Left forelimb (tissue), 1 donor: ENCODE data around the gene SSTR3.

Experiments
- DNase-seq: peaks from one replicate; pipeline ENCODE4 v3.0.0-alpha.2; 2018; ENCODE audit warnings: low spot score

SSTR3 gene

DNA sequence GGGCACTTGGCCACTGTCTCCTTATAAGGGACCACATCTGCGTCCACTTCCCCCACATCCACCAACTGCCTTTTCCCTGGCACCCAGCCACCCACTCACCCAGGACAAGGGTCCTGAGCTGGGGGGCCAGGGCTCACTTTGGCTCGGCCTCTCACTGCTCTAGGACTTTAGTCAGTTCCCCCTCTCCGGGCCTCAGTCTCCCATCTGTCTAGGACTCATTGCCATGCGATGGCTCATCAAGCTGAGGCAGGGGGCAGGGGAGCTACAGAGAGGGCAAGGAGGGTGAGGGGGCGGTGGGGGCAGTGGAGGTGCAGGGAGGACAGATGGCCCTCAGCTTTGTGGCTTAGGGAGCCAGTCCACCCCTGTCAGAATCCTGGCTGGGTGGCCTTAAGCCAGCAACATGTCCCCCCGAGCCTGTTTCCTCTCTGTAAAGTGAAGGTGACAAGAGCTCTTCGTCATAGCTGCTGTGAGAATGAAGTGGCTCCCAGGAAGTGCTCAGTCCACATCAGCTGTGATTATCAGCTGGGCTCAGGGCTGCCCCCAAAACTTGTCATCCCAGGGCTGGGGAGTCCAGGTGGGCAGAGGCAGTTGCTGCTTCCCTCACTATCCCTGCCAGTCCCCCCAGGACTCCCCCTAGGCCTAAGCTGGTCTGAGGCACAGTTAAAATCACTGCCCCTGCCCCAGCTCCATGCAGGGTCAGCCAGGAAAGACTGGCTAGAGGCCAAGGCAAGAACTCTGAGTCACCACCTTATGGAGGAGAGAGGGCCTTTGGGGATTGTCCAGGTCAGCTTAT, 16.9 kb upstream of the SSTR3 start:
- DNase-seq: no peak

- DNase-seq: no peak
Observed at GRCh38 chr22:37228106-37229011, 16.1 kb upstream of the SSTR3 start.

DNA sequence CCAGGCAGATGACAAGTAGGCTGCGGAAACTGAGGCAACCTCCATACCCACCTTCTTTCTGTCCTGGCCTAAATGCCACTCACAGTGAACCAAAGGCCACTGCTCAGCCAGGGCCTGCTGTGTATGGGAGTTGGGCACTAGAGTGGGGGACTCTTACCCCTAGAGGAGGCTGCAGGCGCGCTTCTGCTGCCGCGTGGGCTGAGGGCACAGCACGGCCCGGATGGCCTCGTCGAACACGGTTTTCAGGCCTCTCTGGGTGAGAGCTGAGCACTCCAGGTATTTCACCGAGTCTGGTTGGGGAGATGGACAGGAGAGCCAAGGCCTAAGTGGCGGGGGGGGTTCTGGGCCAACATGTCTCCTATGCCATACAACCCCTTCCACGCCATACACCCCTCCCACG, 14.2 kb upstream of the SSTR3 start:
- no peak for DNase-seq

DNA sequence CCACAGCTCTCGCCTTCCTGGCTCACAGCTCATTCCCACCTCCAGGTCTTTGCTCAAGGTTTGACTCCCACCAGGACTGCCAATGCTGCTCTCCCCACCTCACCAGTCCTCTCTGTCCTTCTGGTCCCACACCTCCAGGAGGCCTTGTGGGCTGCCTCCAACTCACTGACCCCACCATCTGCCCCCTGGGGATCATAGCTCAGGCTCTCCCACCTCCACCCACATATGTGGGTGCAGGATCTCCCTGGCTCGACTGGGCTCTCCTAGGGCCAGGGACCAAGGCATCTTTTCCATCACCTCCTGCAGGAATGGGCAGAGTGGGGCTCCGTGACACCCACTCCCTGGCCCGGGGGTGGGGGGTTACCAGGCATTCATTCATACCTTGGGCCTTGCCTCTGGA, 13.8 kb upstream of the SSTR3 start:
- no peak for DNase-seq

DNA sequence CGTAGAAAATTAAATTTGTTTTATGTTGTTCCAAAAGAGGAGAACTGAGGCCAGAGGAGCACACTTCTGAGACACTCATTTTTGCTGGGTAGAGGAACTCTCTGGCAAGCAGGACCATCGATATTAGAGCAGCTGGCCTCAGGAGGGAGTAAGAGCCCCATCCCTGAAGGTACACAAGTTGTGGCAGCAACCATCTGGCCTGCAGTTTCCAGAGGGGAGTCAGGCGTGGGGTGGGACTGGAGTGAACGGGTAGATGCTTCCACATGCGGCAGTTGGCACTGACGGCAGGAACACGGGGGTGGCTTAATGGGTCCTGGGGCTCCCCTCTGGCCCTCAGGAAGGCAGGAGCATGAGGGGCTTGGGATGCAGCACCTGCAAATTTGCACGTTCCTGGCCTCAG, 13.2 kb upstream of the SSTR3 start:
- no peak for DNase-seq

- DNase-seq: no peak
Observed at GRCh38 chr22:37224757-37225420, 12.6 kb upstream of the SSTR3 start.

- DNase-seq: no peak
Observed at GRCh38 chr22:37223965-37224551, 11.8 kb upstream of the SSTR3 start.

DNA sequence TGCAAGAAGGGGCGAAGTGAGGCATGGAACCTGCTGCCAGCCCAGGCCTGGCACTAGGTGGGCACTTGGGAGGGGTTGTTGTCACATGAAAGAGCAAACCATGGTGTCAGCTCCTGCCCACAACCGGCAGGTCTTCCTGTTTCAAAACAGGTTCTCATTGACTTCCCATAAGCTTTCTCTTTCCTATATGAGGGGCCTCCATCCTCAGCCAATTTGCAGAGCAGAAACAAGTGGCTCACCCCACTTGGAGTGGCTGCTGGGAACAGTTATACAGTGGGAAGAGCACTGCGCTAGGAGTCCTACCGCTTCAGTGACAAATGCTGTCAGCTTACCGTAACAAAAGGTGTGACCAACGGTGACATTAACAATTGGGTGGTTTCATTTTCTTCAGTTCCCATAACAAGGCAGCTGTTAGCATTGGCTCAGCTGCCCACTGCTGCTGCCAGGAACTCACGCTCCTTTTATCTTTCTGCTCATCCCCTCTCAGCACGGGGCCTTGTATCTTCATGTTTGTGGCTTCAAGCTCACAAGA, 10.2 kb upstream of the SSTR3 start:
- DNase-seq: no peak

DNA sequence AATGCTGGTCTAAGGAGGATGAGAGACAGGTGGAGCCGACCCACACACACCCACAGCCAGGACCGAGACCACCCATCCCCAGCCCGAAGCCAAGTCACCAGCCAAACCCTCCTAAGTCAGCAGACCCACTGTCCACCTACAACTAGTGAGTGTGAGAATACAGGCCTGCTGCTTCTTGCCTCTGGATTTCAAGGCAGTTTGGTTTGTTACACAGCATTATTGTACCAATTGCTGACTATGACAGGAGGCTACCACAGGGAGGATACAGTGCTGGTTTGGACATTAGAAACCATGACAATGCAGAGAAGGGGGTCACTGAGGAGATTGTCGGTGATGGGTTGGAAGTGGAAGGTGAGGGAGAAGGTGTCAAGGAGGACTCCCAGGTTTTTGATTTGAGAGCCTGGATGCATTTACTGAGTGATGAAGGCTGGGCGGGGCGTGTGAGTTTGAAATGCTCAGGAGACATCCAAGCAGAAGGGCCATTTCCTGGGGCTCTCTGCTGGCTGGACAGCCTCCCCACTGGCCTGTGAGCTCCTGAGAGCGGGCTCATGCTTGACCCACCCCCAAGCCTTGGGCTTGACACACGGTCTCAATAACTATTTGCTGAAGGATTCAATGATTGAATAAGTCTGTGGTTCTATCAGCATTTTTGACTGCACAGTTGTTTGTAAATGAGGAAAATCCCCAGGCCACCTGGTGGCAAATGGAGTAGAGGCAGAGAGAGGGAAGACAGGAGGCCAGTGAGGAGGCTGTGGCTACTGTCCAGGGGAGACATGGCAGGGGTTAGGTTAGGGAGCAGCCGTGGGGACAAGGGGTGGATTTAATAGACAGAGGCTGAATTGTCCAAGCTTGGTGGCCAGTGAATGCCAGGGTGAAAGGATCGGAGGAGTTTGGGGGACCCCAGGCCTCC, 9.4 kb upstream of the SSTR3 start:
- DNase-seq: no peak

DNA sequence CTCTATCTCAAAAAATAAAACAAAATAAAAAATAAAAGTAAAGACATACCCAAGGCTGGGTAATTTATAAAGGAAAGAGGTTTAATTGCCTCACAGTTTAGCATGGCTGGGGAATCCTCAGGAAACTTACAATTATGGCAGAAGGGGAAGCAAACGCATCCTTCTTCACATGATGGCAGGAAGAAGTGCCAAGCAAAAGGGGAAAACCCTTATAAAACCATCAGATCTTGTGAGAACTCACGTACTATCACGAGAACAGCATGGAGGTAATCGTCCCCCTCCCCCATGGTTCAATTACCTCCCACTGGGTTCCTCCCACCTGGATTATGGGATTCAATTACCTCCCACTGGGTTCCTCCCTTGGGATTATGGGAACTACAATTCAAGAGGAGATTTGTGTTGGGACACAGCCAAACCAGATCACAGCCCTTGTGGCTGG, 8.3 kb upstream of the SSTR3 start:
- DNase-seq: no peak

DNA sequence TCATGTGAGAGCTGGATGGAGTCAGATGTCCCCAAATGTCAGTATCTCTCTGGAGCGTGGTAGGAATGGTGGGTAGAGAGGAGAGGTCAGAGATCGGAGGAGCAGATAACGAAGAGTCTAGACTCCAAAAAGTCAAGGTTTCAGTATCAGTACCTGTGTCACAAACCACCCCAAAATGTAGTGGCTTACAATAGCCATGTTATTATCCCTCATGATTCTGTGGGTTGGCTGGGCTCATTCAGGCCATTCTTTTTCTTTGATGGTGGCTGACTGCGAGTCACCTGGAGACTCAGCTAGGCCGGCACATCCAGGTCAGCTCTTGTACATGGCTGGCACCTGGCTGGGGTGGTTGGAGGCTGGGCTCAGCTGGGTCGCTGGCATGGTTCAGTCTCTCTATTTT, 7.3 kb upstream of the SSTR3 start:
- DNase-seq: no peak

GRCh38 chr22:37218771-37219411, 6.6 kb upstream of the SSTR3 start:
- DNase-seq: no peak

DNA sequence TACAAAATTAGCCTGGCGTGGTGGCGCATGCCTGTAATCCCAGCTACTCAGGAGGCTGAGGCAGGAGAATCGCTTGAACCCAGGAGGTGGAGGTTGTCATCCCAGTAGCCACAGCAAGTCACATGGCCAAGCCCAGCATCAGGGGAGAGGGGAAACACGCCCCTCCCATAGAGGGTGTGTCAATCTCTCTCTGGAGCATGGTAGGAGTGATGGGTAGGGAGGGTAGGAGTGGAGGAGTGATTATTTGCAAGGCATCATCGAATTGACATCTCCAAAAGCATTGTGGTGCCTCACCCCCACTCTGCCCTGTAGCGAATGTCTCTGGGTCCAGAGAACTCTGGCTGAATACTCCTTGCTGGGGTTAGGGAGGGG, 6.1 kb upstream of the SSTR3 start:
- no peak for DNase-seq

GRCh38 chr22:37215890-37216289, 3.6 kb upstream of the SSTR3 start:
- DNase-seq: no peak

DNA sequence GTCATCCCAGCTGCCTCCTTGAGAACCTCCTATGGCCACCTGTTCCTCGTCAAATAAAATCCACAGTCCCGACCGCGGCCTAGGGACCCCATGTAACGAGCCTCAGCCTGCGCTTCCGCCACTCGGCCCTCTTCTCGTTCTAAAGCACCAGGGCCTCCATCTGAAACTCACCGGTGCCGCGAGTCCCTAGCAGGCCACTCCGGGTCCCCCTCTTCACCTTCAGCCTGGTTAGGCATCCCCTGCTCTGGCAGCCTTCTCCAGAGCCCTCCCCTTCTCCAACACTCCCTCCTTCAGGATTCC, 2.4 kb upstream of the SSTR3 start:
- DNase-seq: no peak

DNA sequence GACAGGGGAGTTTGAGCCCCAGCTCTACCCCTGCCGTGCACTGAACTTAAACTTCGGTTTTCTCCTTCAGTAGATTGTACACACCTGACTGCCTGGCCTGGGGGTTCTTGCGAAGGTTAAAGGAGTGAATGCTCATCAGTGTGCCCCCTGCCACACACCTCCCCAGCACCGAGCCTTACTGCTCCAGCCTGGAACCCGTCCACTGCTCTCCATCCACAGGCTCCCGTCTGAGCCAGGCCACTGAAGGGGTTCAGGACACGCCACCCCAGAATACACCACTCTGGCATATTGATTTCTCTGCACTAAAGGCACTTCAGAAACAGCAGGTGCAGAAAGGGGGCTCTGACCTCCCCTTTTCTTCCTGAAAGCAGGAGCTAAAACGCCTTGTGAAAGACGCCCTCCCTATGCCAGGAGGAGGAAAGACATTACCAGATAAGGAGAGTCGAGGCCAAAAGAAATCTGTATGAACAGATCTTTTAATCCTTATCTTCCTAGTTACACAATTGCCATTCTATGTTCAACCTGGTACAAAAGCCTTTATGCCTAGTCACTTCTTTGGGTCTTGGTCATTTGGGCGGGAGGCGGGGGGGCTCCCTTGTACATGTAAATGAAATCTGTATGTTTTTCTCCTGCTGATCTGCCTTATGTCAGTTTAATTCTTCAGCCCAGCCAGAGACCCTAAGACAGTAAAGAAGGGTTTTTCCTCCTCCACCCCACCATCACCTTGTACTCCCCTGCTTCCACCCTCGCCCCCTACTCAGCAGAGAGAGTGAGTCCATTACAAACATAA, 1.9 kb upstream of the SSTR3 start:
- DNase-seq: no peak

- DNase-seq: no peak
Observed at GRCh38 chr22:37213218-37213855, 1.1 kb upstream of the SSTR3 start.

GRCh38 chr22:37211866-37212173, 457 bp downstream of the SSTR3 start:
- no peak for DNase-seq

- no peak for DNase-seq
Observed at GRCh38 chr22:37211075-37211865, 1.0 kb downstream of the SSTR3 start.
